ENCODE results near the gene UBA6.

Gene UBA6

GRCh38 chr4:67576538-67576937 lies 124.4 kb downstream of the UBA6 start:
- no peak for DNase-seq (ENCODE audit: low read depth in 2 of 2)

GRCh38 chr4:67576059-67576466 lies 124.9 kb downstream of the UBA6 start:
- DNase-seq (ENCODE audit: low read depth in 2 of 2): no peak

GRCh38 chr4:67575232-67576058 lies 125.5 kb downstream of the UBA6 start:
- DNase-seq (ENCODE audit: low read depth in 2 of 2): no peak

GRCh38 chr4:67573193-67573592 lies 127.8 kb downstream of the UBA6 start:
- DNase-seq (ENCODE audit: low read depth in 2 of 2): no peak

GRCh38 chr4:67571975-67572374 lies 129.0 kb downstream of the UBA6 start:
- no peak for DNase-seq (ENCODE audit: low read depth in 2 of 2)

GRCh38 chr4:67570537-67570936 lies 130.4 kb downstream of the UBA6 start:
- DNase-seq (ENCODE audit: low read depth in 2 of 2): no peak

GRCh38 chr4:67568820-67569219 lies 132.1 kb downstream of the UBA6 start:
- DNase-seq (ENCODE audit: low read depth in 2 of 2): no peak

GRCh38 chr4:67566335-67566734 lies 134.6 kb downstream of the UBA6 start:
- DNase-seq (ENCODE audit: low read depth in 2 of 2): no peak

GRCh38 chr4:67565284-67565683 lies 135.7 kb downstream of the UBA6 start:
- no peak for DNase-seq (ENCODE audit: low read depth in 2 of 2)

Data from activated CD4-positive, alpha-beta T cell treated with anti-CD3 and anti-CD28 coated beads for 24 hours (primary cell).